HG03108 (cell line): Measurements from ENCODE around the gene ZNF519.
"Not testable (repeated sequence)": the region's sequence is repeated elsewhere in the genome, so short reads cannot be mapped to it uniquely, and the experiment has no call there.

ENCODE experiments used
- ATAC-seq: cut with Tn5 transposase; IDR thresholded peaks from one replicate; pipeline ENCODE4 v1.9.1; 2021; ENCODE audit warnings: moderate library complexity; ENCODE audit not compliant: unreplicated experiment

ZNF519 gene

GRCh38 chr18:14147935-14148865 is 16.0 kb upstream of the ZNF519 start:
- ATAC-seq, result not testable (repeated sequence)

- not testable (repeated sequence) for ATAC-seq
Observed at GRCh38 chr18:14146771-14147170, 14.5 kb upstream of the ZNF519 start.

- not testable (repeated sequence) for ATAC-seq
Observed at GRCh38 chr18:14145581-14146338, 13.5 kb upstream of the ZNF519 start.

GRCh38 chr18:14145021-14145420 is 12.8 kb upstream of the ZNF519 start:
- ATAC-seq, result not testable (repeated sequence)

GRCh38 chr18:14144628-14144895 is 12.3 kb upstream of the ZNF519 start:
- ATAC-seq, result no peak

- not testable (repeated sequence) for ATAC-seq
Observed at GRCh38 chr18:14143871-14144627, 11.8 kb upstream of the ZNF519 start.

- not testable (repeated sequence) for ATAC-seq
Observed at GRCh38 chr18:14143396-14143795, 11.2 kb upstream of the ZNF519 start.

GRCh38 chr18:14142177-14142576 is 9.9 kb upstream of the ZNF519 start:
- not testable (repeated sequence) for ATAC-seq

GRCh38 chr18:14139583-14139982 is 7.3 kb upstream of the ZNF519 start:
- ATAC-seq, result not testable (repeated sequence)

GRCh38 chr18:14137971-14138370 is 5.7 kb upstream of the ZNF519 start:
- not testable (repeated sequence) for ATAC-seq

- peak; percentile 2 for ATAC-seq
Observed at GRCh38 chr18:14131696-14132270, 452 bp downstream of the ZNF519 start.

- not testable (repeated sequence) for ATAC-seq
Observed at GRCh38 chr18:14130804-14131203, 1.4 kb downstream of the ZNF519 start.

- ATAC-seq, result no peak
Observed at GRCh38 chr18:14124689-14125088, 7.5 kb downstream of the ZNF519 start.

GRCh38 chr18:14122097-14122496 is 10.1 kb downstream of the ZNF519 start:
- no peak for ATAC-seq

- ATAC-seq, result no peak
Observed at GRCh38 chr18:14120926-14121325, 11.3 kb downstream of the ZNF519 start.

GRCh38 chr18:14117606-14118005 is 14.6 kb downstream of the ZNF519 start:
- no peak for ATAC-seq

GRCh38 chr18:14106906-14107305 is 25.3 kb downstream of the ZNF519 start:
- no peak for ATAC-seq

- no peak for ATAC-seq
Observed at GRCh38 chr18:14104906-14105748, 27.1 kb downstream of the ZNF519 start.

- no peak for ATAC-seq
Observed at GRCh38 chr18:14104201-14104600, 28.0 kb downstream of the ZNF519 start.
